Activated T-cell treated with anti-CD3 and anti-CD28 coated beads, Interleukin-2, amount 50 U/mL, for 72 hours (primary cell): ENCODE measurements around the gene SLC35E2B. TPM values are rescaled to one million over a fixed set of nuclear protein-coding genes. Genes with fewer than 3 reads are reported as not detected.
"Not testable (repeated sequence)": the region's sequence is repeated elsewhere in the genome, so short reads cannot be mapped to it uniquely, and the experiment has no call there.

Source experiments
- ATAC-seq, 2 donors: fragments of 150-1000 bp; cut with Tn5 transposase; replicated peaks in 1 of 2; 2 replicates each; pipeline ENCODE4 v1.10.0; 2021; ENCODE audit warnings: moderate library complexity in 2 of 2, mild to moderate bottlenecking in 1 of 2
- DNase-seq, 2 donors: peaks; one replicate each; pipeline ENCODE4 v3.0.0; 2021 to 2022; ENCODE audit warnings: mixed read lengths in 1 of 2
- H3K27ac Mint-ChIP-seq: one replicate; pipeline ENCODE4 v1.8.0; 2022; ENCODE audit warnings: mild to moderate bottlenecking, moderate library complexity, mixed read lengths
- H3K27me3 Mint-ChIP-seq: one replicate; pipeline ENCODE4 v1.8.0; 2022; ENCODE audit warnings: low read depth, mixed read lengths
- H3K36me3 Mint-ChIP-seq, 2 donors: one replicate each; pipeline ENCODE4 v1.8.0; 2022; ENCODE audit warnings: mixed read lengths in 2 of 2, mild to moderate bottlenecking in 1 of 2; ENCODE audit not compliant: insufficient read depth in 2 of 2
- H3K4me1 Mint-ChIP-seq: one replicate; pipeline ENCODE4 v1.8.0; 2022; ENCODE audit warnings: low read depth, mixed read lengths
- H3K4me3 Mint-ChIP-seq, 2 donors: one replicate each; pipeline ENCODE4 v1.8.0; 2022; ENCODE audit warnings: mild to moderate bottlenecking in 2 of 2, mixed read lengths in 2 of 2, moderate library complexity in 2 of 2
- H3K9me3 Mint-ChIP-seq, 2 donors: one replicate each; pipeline ENCODE4 v1.8.0; 2022; ENCODE audit warnings: mixed read lengths in 2 of 2
- total RNA-seq, 2 donors: library from RNA; stranded (reverse); gene quantifications; one replicate each; pipeline ENCODE4 v1.2.3, GENCODE V29; 2022

Gene SLC35E2B
- total RNA-seq, 2 donors from 2014 or later, result 42.0 to 43.1 TPM

DNA sequence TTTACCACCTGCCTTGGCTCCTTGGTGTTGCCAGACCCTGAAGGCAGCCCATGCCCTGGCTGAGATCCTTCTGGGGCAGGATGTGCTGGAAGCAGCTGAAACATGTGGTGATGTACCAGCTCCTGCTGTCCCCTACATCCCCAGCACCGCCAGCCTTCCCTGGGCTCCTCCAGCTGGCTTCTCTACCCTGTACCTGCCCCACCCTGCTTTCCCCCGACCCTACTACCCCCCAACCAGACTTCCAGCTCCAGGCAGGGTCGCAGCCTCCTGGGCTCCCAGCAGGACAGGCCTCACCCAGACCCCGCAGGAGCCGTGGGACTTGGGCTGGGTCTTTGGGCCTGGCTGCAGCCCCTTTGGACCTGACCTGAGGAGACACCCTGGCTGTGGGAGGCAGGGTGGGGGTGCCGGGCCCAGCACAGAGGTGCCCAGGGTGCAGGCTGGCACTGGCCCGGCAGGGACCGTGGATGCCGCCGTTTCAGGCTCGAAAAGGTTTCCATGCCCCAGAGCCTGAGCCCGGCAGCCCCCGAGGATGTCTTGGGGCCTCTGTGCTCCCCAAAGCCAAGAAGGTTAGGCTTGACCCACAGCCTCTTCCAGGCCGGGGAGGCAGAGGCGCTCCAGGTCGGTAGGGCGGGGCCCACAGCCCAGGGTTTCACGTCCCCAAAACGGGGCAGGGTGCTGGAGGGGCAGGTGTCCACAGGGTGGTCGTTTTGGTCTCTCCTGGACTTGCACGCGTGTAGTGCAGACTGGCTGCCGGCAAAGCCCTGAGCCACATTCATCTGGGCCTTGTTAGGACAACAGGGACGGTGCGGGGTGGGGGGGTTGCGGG lies 5.0 kb upstream of the SLC35E2B start:
- not testable (repeated sequence) for H3K4me1 Mint-ChIP-seq, ATAC-seq, H3K27me3 Mint-ChIP-seq, H3K27ac Mint-ChIP-seq, H3K36me3 Mint-ChIP-seq, DNase-seq, H3K4me3 Mint-ChIP-seq, H3K9me3 Mint-ChIP-seq

DNA sequence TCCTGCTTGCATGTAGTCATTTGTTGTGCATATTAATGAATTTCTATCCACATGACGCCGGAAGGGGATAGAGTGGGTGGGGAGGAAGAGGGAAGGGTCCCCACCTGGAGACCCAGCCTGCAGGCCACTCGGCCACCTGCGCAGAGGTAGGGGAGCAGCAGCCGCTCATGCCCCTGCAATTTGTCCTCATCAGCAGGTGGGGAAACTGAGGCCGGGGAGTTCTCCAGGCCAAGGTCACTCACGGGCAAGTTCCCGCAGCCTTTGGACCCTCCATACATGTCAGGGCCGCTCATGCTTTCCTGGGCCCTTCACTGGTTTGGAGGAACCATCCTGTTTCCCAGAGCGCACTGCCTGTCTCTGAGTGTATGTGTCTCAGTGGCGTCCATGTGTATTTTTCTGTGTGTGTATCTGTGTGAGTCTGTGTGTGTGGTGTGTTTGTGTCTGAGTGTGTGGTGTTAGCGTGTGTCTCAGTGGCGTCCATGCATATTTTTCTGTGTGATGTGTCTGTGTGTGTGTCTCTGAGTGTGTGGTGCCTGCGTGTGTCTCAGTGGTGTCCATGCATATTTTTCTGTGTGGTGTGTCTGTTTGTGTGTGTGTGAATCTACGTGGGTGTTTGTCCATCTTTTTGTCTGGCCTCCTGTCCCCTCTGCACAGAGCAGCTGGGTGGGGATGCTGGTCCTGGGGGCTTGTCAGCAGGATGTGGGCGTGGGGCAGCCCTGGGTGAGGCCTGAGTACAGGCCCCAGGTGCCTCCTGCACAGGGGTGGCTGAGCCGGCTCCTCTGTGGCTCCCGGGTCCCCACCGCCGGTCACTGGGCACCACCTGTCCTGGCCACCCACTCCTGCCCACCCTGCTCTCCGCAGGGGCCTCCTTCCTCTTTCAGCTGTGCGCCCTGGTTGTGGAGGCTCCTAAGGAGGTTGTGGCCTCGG lies 4.1 kb upstream of the SLC35E2B start:
- H3K27ac Mint-ChIP-seq, H3K27me3 Mint-ChIP-seq, H3K9me3 Mint-ChIP-seq, H3K36me3 Mint-ChIP-seq, DNase-seq, H3K4me3 Mint-ChIP-seq, ATAC-seq, H3K4me1 Mint-ChIP-seq: not testable (repeated sequence)

DNA sequence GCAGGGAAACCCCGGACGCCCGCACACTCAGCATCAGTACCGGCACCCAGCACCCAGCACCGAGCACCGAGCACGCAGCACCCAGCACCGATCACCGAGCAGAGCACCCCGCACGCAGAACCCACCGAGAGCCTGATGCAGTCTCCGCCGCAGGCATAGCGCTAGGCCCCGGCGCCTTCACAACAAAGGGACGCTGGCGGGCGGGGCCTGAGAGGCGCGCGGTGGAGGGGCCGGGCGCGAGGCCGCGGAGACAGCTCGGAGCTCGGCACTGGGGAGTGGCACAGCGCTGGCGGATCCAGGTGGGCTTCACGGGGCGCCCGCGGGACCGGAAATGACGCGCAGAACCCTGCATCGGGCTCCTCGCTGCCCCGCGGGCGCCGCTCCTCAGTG lies 276 bp downstream of the SLC35E2B start:
- not testable (repeated sequence) for H3K27me3 Mint-ChIP-seq, H3K36me3 Mint-ChIP-seq, H3K9me3 Mint-ChIP-seq, H3K27ac Mint-ChIP-seq
- DNase-seq (peak in 1 of 2 donors; percentile 85), ATAC-seq (peak in 1 of 2 donors; percentile 70)
- H3K4me1 Mint-ChIP-seq, result peaks cover 14% of the 10 kb centered on the region
- H3K4me3 Mint-ChIP-seq, result peak overlapping the region in 1 of 2 donors; percentile 75

DNA sequence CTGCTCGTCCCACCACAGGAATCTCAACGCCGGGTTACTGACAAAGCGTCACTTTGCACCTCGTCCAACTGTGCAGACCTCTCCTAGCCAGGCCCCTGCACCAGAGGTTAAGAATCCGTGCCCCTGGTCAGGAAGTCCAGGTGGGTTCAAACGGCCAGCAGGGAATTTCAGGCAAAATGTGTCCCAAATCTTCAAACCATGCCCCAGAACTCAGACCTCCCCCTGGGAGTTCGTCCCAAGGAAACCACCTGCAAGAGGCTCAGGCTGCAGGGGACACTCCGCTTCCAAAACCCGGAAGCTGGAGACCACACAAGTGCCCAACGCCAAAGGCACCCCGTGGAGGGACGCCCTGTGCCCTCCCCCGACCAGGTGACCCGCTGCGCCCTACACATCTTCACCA lies 1.2 kb downstream of the SLC35E2B start:
- H3K9me3 Mint-ChIP-seq, DNase-seq, H3K27me3 Mint-ChIP-seq, H3K36me3 Mint-ChIP-seq, ATAC-seq, H3K4me3 Mint-ChIP-seq, H3K27ac Mint-ChIP-seq: not testable (repeated sequence)
- peaks cover 14% of the 10 kb centered on the region for H3K4me1 Mint-ChIP-seq

DNA sequence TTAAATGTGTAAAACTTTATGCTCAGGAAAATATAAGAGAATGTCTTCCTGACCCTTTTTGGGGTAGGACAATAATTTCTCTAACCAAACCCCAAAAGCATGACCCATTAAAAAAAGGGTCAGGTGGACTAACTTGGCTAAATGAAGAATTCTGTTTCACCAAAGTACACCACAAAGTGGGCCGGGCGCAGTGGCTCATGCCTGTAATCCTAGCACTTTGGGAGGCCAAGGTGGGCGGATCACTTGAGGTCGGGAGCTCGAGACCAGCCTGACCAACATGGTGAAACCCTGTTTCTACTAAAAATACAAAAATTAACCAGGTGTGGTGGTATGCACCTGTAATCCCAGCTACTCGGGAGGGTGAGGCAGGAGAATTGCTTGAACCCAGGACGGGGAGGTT lies 3.1 kb downstream of the SLC35E2B start:
- H3K27me3 Mint-ChIP-seq, ATAC-seq, H3K4me3 Mint-ChIP-seq, H3K27ac Mint-ChIP-seq, H3K36me3 Mint-ChIP-seq, H3K9me3 Mint-ChIP-seq, DNase-seq: not testable (repeated sequence)
- peaks cover 14% of the 10 kb centered on the region for H3K4me1 Mint-ChIP-seq

DNA sequence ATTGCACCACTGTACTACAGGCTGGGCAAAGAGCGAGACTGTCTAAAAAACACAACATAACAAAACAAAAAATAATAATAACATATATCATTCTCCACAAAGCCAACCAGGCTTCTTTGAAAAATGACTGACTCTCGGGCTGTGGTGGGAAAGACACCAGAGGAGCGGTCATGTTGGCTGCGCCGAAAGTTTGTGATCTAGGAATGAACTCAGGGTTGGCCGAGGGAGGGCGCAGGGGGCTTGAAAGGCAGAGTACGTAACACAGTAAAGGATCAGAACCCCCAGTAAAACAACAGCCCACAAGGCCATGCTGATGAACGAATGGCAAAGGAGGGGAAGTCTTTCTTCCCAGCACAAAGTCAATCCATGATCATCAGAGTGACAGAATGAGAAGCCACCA lies 4.7 kb downstream of the SLC35E2B start:
- Mint-ChIP-seq H3K4me1 (peaks cover 28% of the 10 kb centered on the region), H3K4me3 (no peak overlapping the region), H3K27me3 (no peaks in the 10 kb centered on the region), H3K27ac (peak overlapping the region; percentile 61), H3K9me3 (no peaks in the 10 kb centered on the region), H3K36me3 (peaks cover 1 to 3% of the 10 kb centered on the region in 2 donors)
- DNase-seq (no peak), ATAC-seq (no peak)

DNA sequence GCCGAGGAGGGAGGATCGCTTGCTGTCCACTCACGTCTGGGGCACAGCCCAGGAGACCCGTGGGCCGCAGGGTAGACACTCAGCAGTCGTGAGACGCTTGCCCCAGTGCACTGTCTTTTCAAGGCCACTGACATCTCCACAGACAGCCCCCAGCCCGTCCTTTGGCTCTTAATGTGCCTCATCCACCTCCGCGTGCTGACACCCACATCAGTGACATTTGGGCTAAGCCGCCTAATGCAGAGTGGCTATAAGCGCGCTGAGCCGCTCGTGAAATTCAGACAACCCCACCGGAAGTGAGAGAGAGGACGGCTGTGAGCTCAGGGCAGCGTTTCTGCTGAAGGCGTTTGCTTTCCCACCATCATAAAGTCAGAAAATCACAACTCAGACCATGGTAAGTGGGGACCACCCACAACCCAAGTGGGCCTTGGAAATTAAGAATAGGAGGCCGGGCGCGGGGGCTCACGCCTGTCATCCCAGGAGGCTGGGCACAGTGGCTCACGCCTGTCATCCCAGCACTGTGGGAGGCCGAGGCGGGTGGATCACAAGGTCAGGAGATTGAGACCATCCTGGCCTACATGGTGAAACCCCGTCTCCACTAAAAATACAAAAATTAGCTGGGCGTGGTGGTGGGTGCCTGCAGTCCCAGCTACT lies 8.4 kb downstream of the SLC35E2B start:
- no peak for ATAC-seq
- H3K36me3 Mint-ChIP-seq, result peaks cover 0 to 3% of the 10 kb centered on the region in 2 donors
- H3K4me1 Mint-ChIP-seq, result peaks cover 25% of the 10 kb centered on the region
- no peak overlapping the region for H3K27ac Mint-ChIP-seq
- no peaks in the 10 kb centered on the region for H3K27me3 Mint-ChIP-seq
- H3K9me3 Mint-ChIP-seq, result no peaks in the 10 kb centered on the region
- no peak for DNase-seq
- H3K4me3 Mint-ChIP-seq, result no peak overlapping the region

DNA sequence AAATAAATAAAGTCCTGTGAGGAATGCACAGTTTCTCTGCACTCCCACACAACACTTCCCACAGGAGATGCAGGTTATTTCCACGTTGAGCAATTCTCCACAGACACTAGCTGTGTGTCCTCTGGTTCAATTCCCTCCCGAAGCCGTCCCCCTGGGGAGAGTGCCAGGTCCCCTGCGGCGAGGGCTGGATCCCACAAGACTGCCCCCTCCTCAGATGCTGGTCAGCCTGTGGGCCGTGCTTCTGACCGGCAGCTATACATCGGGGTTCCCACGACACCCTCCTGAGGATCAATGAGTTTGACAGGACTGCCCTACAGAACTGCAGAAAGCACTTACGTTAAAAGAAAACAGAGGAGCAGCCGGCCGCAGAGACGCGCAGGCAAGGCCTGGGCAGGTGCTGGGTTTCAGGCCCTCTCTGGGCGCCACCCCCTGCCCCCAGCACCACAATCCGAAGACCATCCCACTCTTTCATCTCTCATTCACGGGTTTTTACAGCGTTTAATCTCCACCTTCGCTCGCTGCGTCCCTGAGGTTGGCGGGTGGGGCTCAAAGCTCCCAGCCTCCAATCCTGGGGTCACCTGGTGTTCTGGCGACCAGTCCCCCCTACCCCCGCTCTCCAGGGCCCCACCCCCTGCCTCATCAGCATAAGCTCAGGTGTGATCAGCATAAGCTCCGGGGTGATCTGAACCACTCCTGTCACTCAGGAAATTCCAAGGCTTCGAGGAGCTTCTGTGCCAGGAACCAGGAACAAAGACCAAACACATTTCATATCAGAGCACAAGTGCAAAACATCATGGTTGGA lies 9.3 kb downstream of the SLC35E2B start:
- Mint-ChIP-seq H3K27me3 (no peaks in the 10 kb centered on the region), H3K27ac (no peak overlapping the region), H3K36me3 (peaks cover 0 to 3% of the 10 kb centered on the region in 2 donors), H3K4me3 (no peak overlapping the region), H3K9me3 (no peaks in the 10 kb centered on the region), H3K4me1 (peaks cover 33% of the 10 kb centered on the region)
- no peak for DNase-seq
- ATAC-seq, result no peak

DNA sequence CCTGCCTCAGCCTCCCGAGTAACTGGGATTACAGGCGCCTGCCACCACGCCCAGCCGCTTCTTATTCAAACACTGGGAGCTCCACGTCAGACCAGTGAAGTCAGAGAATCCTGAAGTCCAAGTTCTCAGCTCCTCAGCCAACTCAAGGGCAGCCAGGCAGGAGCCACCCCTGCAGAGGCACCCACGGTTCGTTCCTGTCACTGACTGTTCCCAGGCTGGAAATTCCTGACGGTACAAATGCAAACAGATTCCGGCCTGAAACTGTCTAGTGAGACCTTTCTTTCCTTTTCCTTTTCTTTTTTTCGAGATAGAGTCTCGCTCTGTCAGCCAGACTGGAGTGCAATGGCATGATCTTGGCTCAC lies 11.7 kb downstream of the SLC35E2B start:
- no peak overlapping the region for H3K27ac Mint-ChIP-seq
- no peaks in the 10 kb centered on the region for H3K9me3 Mint-ChIP-seq
- no peak for DNase-seq
- peaks cover 39% of the 10 kb centered on the region for H3K4me1 Mint-ChIP-seq
- ATAC-seq, result no peak
- H3K27me3 Mint-ChIP-seq, result no peaks in the 10 kb centered on the region
- peaks cover 3 to 9% of the 10 kb centered on the region in 2 donors for H3K36me3 Mint-ChIP-seq
- no peak overlapping the region for H3K4me3 Mint-ChIP-seq

DNA sequence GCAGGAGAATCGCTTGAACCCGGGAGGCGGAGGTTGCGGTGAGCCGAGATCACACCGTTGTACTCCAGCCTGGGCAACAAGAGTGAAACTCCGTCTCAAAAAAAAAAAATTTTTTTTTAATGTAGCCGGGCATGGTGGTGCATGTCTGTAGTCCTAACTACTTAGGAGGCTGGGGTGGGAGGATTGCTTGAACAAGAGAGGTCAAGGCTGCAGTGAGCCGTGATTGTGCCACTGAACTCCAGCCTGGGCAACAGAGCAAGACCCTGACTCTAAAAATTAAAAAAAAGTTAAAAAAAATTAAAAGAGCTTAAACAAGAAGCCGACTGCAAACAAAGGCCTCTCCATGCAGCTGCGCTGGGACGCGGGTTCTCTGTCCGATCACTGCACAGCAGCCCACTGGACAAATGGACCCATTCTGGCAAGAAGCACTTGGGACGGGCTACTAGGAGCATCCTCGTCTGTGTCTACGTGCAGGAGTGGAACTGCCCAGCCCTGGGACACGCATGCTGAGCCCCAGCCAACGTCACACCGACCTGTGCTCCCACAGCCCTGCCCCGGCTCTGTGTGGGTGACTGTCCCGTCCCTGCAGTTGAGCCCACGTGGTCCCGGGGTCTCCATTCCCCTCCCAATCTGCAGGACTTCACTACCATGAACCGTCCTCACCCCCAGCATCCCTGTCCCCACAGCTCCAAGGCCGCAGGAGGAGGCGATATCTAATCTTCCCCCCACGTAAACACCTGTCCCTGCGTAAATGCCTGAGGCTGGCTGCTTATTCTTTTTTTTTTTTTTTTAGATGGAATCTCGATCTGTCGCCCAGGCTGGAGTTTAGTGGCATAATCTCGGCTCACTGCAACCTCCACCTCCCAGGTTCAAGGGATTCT lies 12.3 kb downstream of the SLC35E2B start:
- no peaks in the 10 kb centered on the region for H3K9me3 Mint-ChIP-seq
- H3K27ac Mint-ChIP-seq, result no peak overlapping the region
- ATAC-seq (no peak), DNase-seq (no peak)
- H3K4me3 Mint-ChIP-seq, result no peak overlapping the region
- peaks cover 39% of the 10 kb centered on the region for H3K4me1 Mint-ChIP-seq
- H3K27me3 Mint-ChIP-seq, result no peaks in the 10 kb centered on the region
- peaks cover 0 to 9% of the 10 kb centered on the region in 2 donors for H3K36me3 Mint-ChIP-seq

DNA sequence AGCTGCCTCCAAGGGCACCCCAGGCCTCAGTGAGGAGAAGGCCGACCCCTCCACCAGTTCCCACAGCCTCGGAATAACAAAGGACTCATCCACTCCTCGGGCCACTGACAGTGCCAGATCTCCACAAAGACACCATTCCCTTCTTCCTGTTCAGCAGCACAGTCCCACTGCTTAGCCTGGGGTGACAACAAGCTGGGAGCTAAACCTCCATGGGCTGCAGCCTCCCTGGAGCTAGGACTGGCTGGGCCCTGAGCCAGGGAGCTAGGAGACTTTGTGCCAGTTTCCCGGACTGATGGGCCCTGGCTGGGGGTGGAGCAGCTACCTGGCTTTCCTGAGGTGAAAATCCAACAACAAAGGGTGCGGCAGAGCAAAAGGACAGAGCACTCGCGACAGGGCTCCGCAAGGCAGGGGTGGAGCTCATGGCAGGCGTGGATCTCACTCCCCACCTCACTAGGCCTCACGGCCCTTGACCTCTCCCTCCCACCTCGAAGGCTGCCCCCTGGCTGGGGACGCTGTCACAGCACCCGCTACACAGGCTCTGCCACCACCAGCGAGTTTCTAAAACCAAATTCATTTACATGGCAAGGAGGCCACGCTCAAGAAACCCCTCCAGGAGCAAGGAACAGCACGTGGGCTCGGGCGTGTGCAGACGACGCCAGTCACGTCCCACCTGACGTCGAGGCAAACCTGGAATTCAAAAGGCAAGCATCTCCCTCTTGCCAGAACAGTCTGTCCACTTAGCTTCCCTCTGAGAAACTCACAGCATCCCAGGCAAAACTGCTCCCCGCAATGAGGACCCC lies 13.8 kb downstream of the SLC35E2B start:
- Mint-ChIP-seq H3K9me3 (no peaks in the 10 kb centered on the region), H3K36me3 (peaks cover 0 to 11% of the 10 kb centered on the region in 2 donors), H3K27ac (peak overlapping the region; percentile 88), H3K4me1 (peaks cover 33% of the 10 kb centered on the region), H3K4me3 (peak overlapping the region; percentile 86 to 89), H3K27me3 (no peaks in the 10 kb centered on the region)
- DNase-seq (peak; percentile 78 to 82), ATAC-seq (peak; percentile 84 to 86)
